GM21390 (cell line): Measurements from ENCODE around the gene MRPL50.

Experiments
- ATAC-seq: cut with Tn5 transposase; IDR thresholded peaks from one replicate; pipeline ENCODE4 v1.9.1; 2021; ENCODE audit not compliant: unreplicated experiment

Gene MRPL50

GRCh38 chr9:101380295-101380694 lies 18.1 kb downstream of the MRPL50 start:
- ATAC-seq: no peak

GRCh38 chr9:101376111-101376848 lies 22.1 kb downstream of the MRPL50 start:
- no peak for ATAC-seq

DNA sequence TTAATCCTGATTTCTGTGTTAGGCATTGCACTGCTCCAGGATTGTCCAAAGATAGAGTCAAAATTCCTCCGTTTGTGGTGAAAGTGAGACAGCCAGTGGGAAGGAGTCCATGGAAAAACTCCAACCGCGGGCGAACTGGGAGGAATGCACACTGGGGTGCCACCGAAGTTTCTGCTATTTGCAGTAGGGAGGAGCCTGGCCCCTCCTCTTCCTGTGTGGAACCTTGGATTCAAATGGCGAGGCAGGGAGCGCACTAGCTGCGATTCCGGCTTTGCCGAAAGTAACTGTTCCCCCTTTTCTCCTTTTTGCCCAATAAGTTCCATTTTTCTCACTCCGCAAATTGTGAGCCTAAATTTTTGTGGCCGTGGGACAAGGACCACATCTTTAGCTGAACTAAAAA lies 22.9 kb downstream of the MRPL50 start:
- no peak for ATAC-seq

DNA sequence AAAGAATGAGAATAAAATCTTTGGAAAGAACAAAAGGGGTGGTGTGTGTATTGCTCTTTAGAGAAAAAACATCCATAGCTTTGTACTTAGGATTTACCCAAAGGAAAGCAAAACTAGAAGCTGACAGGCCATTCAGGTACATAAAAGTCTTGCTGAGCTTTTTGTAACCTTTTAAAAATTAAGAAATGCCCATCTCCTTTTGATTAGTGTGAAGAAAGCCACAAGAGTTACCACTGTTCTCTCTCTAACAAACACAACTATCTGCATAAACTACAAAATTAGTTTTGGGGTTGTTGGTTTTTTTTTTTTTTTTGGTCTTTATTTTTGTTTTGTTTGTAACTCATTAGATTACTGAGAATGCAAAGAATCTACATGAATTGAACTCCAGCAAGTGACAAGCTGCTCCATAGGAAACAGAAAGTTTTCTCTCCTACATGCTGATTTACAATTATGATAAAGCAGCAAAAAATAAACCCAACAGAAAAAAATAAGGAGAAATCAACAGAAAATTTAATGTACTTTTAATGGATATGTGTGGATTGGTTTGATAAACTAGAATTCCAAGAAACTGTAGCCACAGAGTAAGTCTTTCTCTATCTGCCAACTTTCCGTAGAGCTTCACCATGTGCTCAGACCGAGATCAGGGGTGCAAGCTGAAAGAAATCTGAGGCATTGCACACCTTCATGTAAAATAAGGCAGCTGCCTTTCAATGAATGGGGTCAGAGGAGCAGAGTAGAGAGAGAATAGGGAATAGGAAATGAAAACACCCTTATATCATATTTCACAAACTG lies 25.9 kb downstream of the MRPL50 start:
- no peak for ATAC-seq

DNA sequence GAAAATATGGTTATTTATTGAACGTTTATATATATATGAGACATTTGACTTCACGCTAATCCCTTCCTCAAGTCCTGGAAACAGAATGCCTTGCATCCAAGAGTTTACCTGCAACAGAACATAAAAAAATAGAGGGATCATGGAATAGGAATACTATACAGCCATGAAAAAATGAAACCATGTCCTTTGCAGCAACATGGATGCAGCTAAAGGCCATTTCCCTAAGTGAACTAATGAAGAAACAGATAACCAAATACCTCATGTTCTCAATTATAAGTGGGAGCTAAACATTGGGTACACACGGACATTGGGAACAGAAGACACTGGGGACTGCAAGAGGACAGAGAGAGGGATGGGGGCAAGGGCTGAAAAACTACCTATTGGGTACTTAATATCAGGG lies 26.6 kb downstream of the MRPL50 start:
- ATAC-seq: no peak

- ATAC-seq: no peak
Observed at GRCh38 chr9:101369884-101370531, 28.4 kb downstream of the MRPL50 start.

- no peak for ATAC-seq
Observed at GRCh38 chr9:101369286-101369685, 29.1 kb downstream of the MRPL50 start.

GRCh38 chr9:101367323-101367722 lies 31.1 kb downstream of the MRPL50 start:
- no peak for ATAC-seq

DNA sequence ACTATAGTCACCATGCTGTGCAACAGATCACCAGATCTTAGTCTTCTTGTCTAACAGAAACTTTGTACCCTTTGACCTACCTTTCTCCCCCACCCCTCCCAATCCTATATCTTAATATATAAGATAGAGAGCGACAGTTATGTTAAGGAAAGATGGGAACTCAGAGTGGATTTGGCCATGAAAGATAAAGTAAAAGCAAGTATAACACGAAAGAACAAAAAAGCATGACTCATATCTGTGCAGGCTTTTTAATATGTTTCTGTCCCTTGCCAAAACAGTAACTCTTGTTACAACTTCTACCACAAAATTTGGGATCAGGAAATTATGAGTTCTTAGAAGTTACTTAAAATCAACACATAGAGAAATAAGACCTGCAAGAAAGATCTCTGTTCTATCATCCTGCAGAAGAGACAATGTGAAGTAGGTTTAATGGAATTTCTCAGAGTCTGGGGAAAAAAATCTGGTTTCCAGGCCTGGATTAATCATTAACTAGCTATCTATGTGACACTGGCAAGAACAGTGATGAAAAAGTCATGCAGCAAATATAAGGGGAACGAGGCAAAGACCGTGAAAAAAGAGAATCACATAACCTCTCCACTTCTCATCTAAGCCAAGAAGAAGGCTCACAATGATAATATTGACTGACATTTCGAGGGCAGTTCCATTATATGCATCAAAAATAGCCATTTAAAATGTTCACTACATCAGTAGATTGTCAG lies 32.2 kb downstream of the MRPL50 start:
- ATAC-seq: no peak

DNA sequence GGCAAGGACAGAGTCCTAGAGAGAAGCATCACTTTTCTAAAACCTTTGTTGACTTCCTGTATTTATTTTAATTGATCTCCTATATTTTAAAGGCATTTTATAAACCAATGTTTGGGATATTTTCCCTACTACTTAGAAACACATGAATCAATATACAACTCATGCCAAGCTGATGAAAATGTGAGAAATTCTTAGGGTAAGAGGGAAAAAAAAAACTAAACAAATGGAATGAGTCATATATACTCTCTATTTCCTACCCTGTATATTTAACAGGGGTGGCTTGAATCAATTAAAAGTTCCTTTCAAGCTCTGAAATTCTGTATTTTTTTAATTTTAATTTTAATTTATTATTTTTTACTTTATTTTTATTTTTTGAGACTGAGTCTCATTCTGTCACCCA lies 33.2 kb downstream of the MRPL50 start:
- ATAC-seq: no peak

DNA sequence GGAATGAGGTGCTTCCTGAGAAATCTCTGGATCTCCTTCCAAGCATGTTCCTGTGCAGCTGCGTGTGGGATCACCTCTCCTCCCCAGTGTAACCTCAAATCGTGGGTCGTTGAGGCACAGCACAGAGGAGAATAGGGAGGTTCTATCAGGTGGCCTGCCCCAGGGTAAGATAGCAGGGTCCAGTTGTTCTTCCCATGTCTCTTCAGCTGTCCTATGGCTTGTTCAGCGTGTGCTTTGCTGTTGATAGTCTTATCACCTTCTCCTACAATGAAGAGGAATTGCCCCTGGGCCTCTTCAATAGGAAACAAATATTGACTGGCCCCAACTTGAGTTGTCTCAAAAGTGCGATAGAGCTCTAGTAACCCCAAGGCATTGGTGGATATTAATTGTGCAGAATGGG lies 36.0 kb downstream of the MRPL50 start:
- no peak for ATAC-seq

- no peak for ATAC-seq
Observed at GRCh38 chr9:101360647-101361046, 37.8 kb downstream of the MRPL50 start.

- no peak for ATAC-seq
Observed at GRCh38 chr9:101359679-101360078, 38.7 kb downstream of the MRPL50 start.

GRCh38 chr9:101356619-101357018 lies 41.8 kb downstream of the MRPL50 start:
- ATAC-seq: no peak

DNA sequence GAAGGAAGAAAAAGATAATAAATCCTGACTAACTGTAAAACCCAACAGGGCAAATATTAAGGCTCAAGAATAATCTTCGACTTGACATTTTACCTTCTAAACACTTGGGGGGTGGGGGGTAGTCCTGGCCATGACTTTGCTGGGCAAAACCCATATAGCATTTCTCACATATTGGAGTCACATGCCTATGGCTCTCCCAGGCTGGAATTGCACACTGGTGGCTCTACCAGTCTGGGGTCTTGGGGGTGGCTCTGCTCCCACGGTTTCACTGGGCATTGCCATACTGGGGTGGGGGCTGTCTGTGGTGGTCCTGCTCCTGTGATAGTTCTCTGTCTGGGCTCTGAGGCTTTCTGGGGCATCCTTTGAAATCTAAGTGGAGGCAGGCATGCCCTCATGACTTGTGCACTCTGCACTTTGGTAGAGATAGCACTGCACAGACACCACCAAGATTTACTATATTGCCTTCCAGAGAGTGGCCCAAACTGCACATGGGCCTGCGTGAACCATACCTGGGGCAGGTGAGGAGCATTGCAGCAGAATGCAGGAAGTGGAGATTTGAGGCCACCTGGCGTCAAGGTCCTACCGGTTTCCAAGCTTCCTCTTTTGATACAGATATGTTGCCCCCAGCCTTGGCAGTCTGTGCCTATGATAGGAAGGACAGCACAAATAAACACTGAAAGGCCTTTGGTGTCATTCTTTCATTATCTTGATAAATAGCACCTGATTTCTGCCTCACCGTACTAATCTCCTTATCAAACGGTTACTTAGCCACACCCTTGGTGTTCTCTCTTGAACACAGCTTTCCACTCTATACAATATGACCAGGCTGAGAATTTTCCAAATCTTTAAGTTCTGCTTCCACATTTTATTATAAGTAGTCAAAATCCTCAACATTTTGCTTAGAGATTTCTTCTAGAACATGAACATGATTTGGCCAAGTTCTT lies 43.4 kb downstream of the MRPL50 start:
- no peak for ATAC-seq

DNA sequence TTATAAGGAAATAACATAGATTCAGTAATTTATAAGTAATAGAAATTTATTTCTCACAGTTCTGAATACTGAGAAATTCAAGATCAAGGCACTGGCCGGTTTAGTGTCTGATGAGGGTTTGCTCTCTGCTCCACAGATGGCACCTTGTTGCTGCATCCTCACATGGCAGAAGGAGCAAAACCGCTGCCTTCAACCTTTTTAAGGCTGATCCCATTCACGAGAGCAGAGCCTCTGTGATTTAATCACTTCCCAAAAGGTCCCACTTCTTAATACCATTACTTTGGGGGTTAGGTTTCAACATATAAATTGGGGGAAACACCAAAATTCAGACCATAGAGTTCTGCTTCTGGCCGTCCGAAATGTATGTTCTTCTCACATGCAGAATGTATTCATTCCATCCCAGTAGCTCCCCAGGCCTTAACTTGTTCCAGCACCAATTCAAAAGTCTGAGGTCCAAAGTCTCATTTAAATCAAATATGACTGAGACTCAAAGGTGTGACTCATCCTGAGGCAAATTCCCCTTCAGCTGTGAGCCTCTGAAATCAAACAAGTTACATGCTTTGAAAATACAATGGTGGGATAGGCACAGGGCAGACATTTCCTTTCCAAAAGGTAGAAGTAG lies 44.2 kb downstream of the MRPL50 start:
- no peak for ATAC-seq

- ATAC-seq: no peak
Observed at GRCh38 chr9:101353683-101354082, 44.7 kb downstream of the MRPL50 start.

GRCh38 chr9:101352892-101353463 lies 45.4 kb downstream of the MRPL50 start:
- ATAC-seq: no peak

GRCh38 chr9:101350285-101350684 lies 48.1 kb downstream of the MRPL50 start:
- no peak for ATAC-seq
